GM19467 (cell line): ENCODE data around the gene COL6A2.
"Not testable (repeated sequence)": the region's sequence is repeated elsewhere in the genome, so short reads cannot be mapped to it uniquely, and the experiment has no call there.

Experiments
- ATAC-seq: cut with Tn5 transposase; IDR thresholded peaks from one replicate; pipeline ENCODE4 v1.9.1; 2021; ENCODE audit warnings: mild to moderate bottlenecking, moderate library complexity; ENCODE audit not compliant: unreplicated experiment

Gene COL6A2

GRCh38 chr21:46097336-46098293 is at the start of gene COL6A2:
Gene COL6A2 (plus strand): TSS chr21:46098112.
- ATAC-seq, result no peak

- no peak for ATAC-seq
Observed at GRCh38 chr21:46048926-46049889, 48.7 kb upstream of the COL6A2 start.

GRCh38 chr21:46049890-46050667 is 47.8 kb upstream of the COL6A2 start:
- no peak for ATAC-seq

- ATAC-seq, result no peak
Observed at GRCh38 chr21:46050668-46051378, 47.1 kb upstream of the COL6A2 start.

- ATAC-seq, result no peak
Observed at GRCh38 chr21:46051379-46051770, 46.5 kb upstream of the COL6A2 start.

GRCh38 chr21:46051821-46052675 is 45.9 kb upstream of the COL6A2 start:
- no peak for ATAC-seq

GRCh38 chr21:46052703-46053651 is 44.9 kb upstream of the COL6A2 start:
- no peak for ATAC-seq

- no peak for ATAC-seq
Observed at GRCh38 chr21:46054031-46054430, 43.9 kb upstream of the COL6A2 start.

GRCh38 chr21:46054451-46054881 is 43.4 kb upstream of the COL6A2 start:
- ATAC-seq, result no peak

GRCh38 chr21:46055863-46056281 is 42.0 kb upstream of the COL6A2 start:
- ATAC-seq, result no peak

GRCh38 chr21:46056450-46056903 is 41.4 kb upstream of the COL6A2 start:
- ATAC-seq, result no peak

- no peak for ATAC-seq
Observed at GRCh38 chr21:46057111-46057709, 40.7 kb upstream of the COL6A2 start.

GRCh38 chr21:46057710-46058241 is 40.1 kb upstream of the COL6A2 start:
- ATAC-seq, result no peak

- ATAC-seq, result no peak
Observed at GRCh38 chr21:46058431-46059145, 39.3 kb upstream of the COL6A2 start.

- ATAC-seq, result no peak
Observed at GRCh38 chr21:46059195-46059594, 38.7 kb upstream of the COL6A2 start.

GRCh38 chr21:46059711-46060455 is 38.0 kb upstream of the COL6A2 start:
- ATAC-seq, result not testable (repeated sequence)
